Neural cell (in vitro differentiated cells): ENCODE measurements around the gene LRP2. TPM values are rescaled to one million over a fixed set of nuclear protein-coding genes. Genes with fewer than 3 reads are reported as not detected.

Experiments used
- H2AFZ ChIP-seq: fragments of 200-600, 300-800 bp; sonication (generic), shearing (Covaris generic); 2 replicates; pipeline ENCODE4 v1.6.0; 2014; ENCODE audit warnings: low read depth, mild to moderate bottlenecking, antibody characterized with exemption, low read length, moderate library complexity
- H3F3A ChIP-seq: fragments of 200-600 bp; shearing (Covaris generic); 2 replicates; pipeline ENCODE4 v1.6.1; 2016; ENCODE audit warnings: mild to moderate bottlenecking, moderate library complexity, mixed read lengths, antibody characterized with exemption, low read length; ENCODE audit not compliant: insufficient read depth, poor library complexity, severe bottlenecking
- H3K27ac ChIP-seq: fragments of 200-600, 300-800 bp; sonication (generic), shearing (Covaris generic); 2 replicates; pipeline ENCODE4 v1.5.1; 2014; ENCODE audit warnings: mild to moderate bottlenecking, low read length, moderate library complexity
- H3K27me3 ChIP-seq: fragments of 300-800, 200-600 bp; sonication (generic), shearing (Covaris generic); 2 replicates; pipeline ENCODE4 v1.6.0; 2014; ENCODE audit warnings: mild to moderate bottlenecking, low read depth, low read length, moderate library complexity; ENCODE audit not compliant: insufficient read depth
- H3K36me3 ChIP-seq: fragments of 300-800, 200-600 bp; sonication (generic), shearing (Covaris generic); 2 replicates; pipeline ENCODE4 v1.5.1; 2014; ENCODE audit warnings: mild to moderate bottlenecking, antibody characterized with exemption, low read length, moderate library complexity; ENCODE audit not compliant: insufficient read depth
- H3K4me2 ChIP-seq: fragments of 300-800, 200-600 bp; sonication (generic), shearing (Covaris generic); 2 replicates; pipeline ENCODE4 v1.6.0; 2014; ENCODE audit warnings: mild to moderate bottlenecking, low read length
- H3K4me3 ChIP-seq: fragments of 300-800, 200-600 bp; sonication (generic), shearing (Covaris generic); 2 replicates; pipeline ENCODE4 v1.5.1; 2014; ENCODE audit warnings: mild to moderate bottlenecking, low read length, moderate library complexity
- H3K79me2 ChIP-seq: fragments of 200-600 bp; shearing (Covaris generic); replicated peaks from 2 replicates; pipeline ENCODE4 v1.6.0; 2014; ENCODE audit warnings: mild to moderate bottlenecking, low read length, moderate library complexity; ENCODE audit not compliant: insufficient read depth
- H3K9ac ChIP-seq: fragments of 300-800, 200-600 bp; sonication (generic), shearing (Covaris generic); 2 replicates; pipeline ENCODE4 v1.6.1; 2016; ENCODE audit warnings: mild to moderate bottlenecking, low read length, mixed read lengths
- H3K9me2 ChIP-seq: fragments of 200-600 bp; shearing (Covaris generic); 2 replicates; pipeline ENCODE4 v1.6.1; 2016; ENCODE audit warnings: mild to moderate bottlenecking, low read length, mixed read lengths; ENCODE audit not compliant: insufficient read depth
- H3K9me3 ChIP-seq: fragments of 200-600, 300-800 bp; sonication (generic), shearing (Covaris generic); 2 replicates; pipeline ENCODE4 v1.6.1; 2016; ENCODE audit warnings: mild to moderate bottlenecking, mixed run types, low read length, moderate library complexity, mixed read lengths
- H4K20me1 ChIP-seq: fragments of 200-600 bp; shearing (Covaris generic); 2 replicates; pipeline ENCODE4 v1.6.1; 2016; ENCODE audit warnings: mild to moderate bottlenecking, mixed run types; ENCODE audit not compliant: insufficient read depth
- EP300 ChIP-seq: fragments of 450-650 bp; conservative IDR thresholded peaks from 2 replicates; pipeline ENCODE4 v1.6.1; 2014; ENCODE audit warnings: antibody characterized with exemption, mild to moderate bottlenecking, moderate library complexity; ENCODE audit not compliant: poor library complexity, severe bottlenecking
- EZH2 ChIP-seq: fragments of 200-600, 300-800 bp; shearing (Covaris generic), sonication (generic); IDR thresholded peaks from 2 replicates; pipeline ENCODE4 v1.6.1; 2014; ENCODE audit warnings: antibody characterized with exemption, low read length, borderline replicate concordance, mild to moderate bottlenecking; ENCODE audit not compliant: insufficient read depth, poor library complexity, severe bottlenecking
- MXI1 ChIP-seq: fragments of 450-650 bp; conservative IDR thresholded peaks from 2 replicates; pipeline ENCODE4 v1.6.1; 2014; ENCODE audit warnings: antibody characterized with exemption, mild to moderate bottlenecking; ENCODE audit not compliant: poor library complexity, severe bottlenecking
- POLR2AphosphoS5 ChIP-seq: IDR thresholded peaks from 2 replicates; pipeline ENCODE4 v1.6.1; 2012
- RAD21 ChIP-seq: fragments of 450-650 bp; conservative IDR thresholded peaks from 2 replicates; pipeline ENCODE4 v1.6.1; 2014; ENCODE audit warnings: antibody characterized with exemption, mild to moderate bottlenecking, moderate library complexity
- SMC3 ChIP-seq: fragments of 450-650 bp; conservative IDR thresholded peaks from 2 replicates; pipeline ENCODE4 v1.6.1; 2014; ENCODE audit warnings: antibody characterized with exemption, mild to moderate bottlenecking, moderate library complexity; ENCODE audit not compliant: poor library complexity
- TAF1 ChIP-seq: IDR thresholded peaks from 2 replicates; pipeline ENCODE4 v1.6.1; 2012; ENCODE audit warnings: low read depth
- polyA plus RNA-seq: library from polyadenylated mRNA; depleted of rRNA; stranded (reverse); fragments of >200 nt; gene quantifications from 2 replicates; pipeline ENCODE4 v1.2.3, GENCODE V29; 2014
- TF ChIP-seq, protein P1 (sequence below): fragments of 450-650 bp; IDR thresholded peaks from 2 replicates; pipeline ENCODE4 v1.5.1; 2014; ENCODE audit warnings: antibody characterized with exemption, mild to moderate bottlenecking, moderate library complexity; ENCODE audit not compliant: poor library complexity, severe bottlenecking
- TF ChIP-seq, protein P2 (sequence below): IDR thresholded peaks from 2 replicates; pipeline ENCODE4 v1.6.1; 2012; ENCODE audit warnings: borderline replicate concordance

Gene LRP2
- polyA plus RNA-seq, 1 donor from 2014 or later: 1.8 TPM

GRCh38 chr2:169119851-169120250 is 242.5 kb downstream of the LRP2 start:
- Histone ChIP-seq H4K20me1 (no peaks in the 10 kb centered on the region), H3K79me2 (no peaks in the 10 kb centered on the region), H3K27me3 (no peaks in the 10 kb centered on the region), H3K27ac (no peak overlapping the region), H3K9me3 (no peaks in the 10 kb centered on the region), H3K9ac (no peak overlapping the region), H3K36me3 (no peaks in the 10 kb centered on the region), H3K9me2 (no peaks in the 10 kb centered on the region), H3K4me3 (no peak overlapping the region), H2AFZ (no peak overlapping the region), H3F3A (no peaks in the 10 kb centered on the region), H3K4me2 (no peak overlapping the region)
- TF ChIP-seq, protein P1, sequence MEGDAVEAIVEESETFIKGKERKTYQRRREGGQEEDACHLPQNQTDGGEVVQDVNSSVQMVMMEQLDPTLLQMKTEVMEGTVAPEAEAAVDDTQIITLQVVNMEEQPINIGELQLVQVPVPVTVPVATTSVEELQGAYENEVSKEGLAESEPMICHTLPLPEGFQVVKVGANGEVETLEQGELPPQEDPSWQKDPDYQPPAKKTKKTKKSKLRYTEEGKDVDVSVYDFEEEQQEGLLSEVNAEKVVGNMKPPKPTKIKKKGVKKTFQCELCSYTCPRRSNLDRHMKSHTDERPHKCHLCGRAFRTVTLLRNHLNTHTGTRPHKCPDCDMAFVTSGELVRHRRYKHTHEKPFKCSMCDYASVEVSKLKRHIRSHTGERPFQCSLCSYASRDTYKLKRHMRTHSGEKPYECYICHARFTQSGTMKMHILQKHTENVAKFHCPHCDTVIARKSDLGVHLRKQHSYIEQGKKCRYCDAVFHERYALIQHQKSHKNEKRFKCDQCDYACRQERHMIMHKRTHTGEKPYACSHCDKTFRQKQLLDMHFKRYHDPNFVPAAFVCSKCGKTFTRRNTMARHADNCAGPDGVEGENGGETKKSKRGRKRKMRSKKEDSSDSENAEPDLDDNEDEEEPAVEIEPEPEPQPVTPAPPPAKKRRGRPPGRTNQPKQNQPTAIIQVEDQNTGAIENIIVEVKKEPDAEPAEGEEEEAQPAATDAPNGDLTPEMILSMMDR: no peak
- TF ChIP-seq EP300 (no peak), TAF1 (no peak), MXI1 (no peak), SMC3 (no peak), RAD21 (no peak), POLR2AphosphoS5 (no peak), EZH2 (no peak)
- TF ChIP-seq, protein P2, sequence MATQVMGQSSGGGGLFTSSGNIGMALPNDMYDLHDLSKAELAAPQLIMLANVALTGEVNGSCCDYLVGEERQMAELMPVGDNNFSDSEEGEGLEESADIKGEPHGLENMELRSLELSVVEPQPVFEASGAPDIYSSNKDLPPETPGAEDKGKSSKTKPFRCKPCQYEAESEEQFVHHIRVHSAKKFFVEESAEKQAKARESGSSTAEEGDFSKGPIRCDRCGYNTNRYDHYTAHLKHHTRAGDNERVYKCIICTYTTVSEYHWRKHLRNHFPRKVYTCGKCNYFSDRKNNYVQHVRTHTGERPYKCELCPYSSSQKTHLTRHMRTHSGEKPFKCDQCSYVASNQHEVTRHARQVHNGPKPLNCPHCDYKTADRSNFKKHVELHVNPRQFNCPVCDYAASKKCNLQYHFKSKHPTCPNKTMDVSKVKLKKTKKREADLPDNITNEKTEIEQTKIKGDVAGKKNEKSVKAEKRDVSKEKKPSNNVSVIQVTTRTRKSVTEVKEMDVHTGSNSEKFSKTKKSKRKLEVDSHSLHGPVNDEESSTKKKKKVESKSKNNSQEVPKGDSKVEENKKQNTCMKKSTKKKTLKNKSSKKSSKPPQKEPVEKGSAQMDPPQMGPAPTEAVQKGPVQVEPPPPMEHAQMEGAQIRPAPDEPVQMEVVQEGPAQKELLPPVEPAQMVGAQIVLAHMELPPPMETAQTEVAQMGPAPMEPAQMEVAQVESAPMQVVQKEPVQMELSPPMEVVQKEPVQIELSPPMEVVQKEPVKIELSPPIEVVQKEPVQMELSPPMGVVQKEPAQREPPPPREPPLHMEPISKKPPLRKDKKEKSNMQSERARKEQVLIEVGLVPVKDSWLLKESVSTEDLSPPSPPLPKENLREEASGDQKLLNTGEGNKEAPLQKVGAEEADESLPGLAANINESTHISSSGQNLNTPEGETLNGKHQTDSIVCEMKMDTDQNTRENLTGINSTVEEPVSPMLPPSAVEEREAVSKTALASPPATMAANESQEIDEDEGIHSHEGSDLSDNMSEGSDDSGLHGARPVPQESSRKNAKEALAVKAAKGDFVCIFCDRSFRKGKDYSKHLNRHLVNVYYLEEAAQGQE: no peak

DNA sequence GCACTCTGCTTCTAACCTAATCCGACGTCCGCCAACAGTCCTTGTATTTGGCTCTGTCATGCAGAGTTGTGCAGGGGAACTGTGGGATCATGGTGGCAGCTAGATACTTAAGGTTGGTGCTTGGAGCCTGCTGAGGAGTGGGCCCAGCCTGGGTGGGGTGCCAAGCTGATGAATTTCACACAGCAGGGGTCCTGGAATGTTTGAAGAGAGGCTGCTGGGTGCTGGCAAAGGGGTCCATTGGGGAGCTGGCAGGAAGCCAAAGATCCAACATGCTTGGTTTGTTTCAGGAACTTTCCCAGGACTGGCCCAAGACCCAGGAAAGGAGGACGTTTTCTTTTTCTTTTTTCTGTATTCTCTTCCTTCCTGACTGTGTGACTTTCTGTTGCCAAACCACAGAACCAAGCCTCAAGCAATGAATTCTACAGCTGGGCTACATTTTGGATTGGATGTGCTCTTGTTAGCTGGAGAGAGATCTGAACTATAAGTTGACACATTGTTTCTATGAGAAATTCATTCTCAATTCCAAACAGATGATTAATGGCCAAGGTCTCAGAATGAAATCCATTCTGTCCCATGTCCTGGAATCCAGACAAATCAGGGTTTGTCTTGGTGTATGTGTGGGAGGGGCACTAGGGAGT is 243.1 kb downstream of the LRP2 start:
- Histone ChIP-seq H3K9me2 (no peaks in the 10 kb centered on the region), H3K27me3 (no peaks in the 10 kb centered on the region), H3K4me3 (no peak overlapping the region), H3K9ac (no peak overlapping the region), H4K20me1 (no peaks in the 10 kb centered on the region), H3K27ac (no peak overlapping the region), H3K36me3 (no peaks in the 10 kb centered on the region), H3F3A (no peaks in the 10 kb centered on the region), H3K9me3 (no peaks in the 10 kb centered on the region), H3K79me2 (no peaks in the 10 kb centered on the region), H2AFZ (no peak overlapping the region), H3K4me2 (no peak overlapping the region)
- TF ChIP-seq EP300: no peak
- TF ChIP-seq TAF1: no peak
- TF ChIP-seq, protein P1: no peak
- no peak for TF ChIP-seq MXI1
- no peak for TF ChIP-seq POLR2AphosphoS5
- TF ChIP-seq RAD21: no peak
- TF ChIP-seq EZH2: no peak
- TF ChIP-seq SMC3: no peak
- TF ChIP-seq, protein P2: no peak
